D721Med (cell line): ENCODE results near the gene CUX1.
"Not testable (repeated sequence)": the region's sequence is repeated elsewhere in the genome, so short reads cannot be mapped to it uniquely, and the experiment has no call there.

Experiments
- DNase-seq: peaks from one replicate; pipeline ENCODE4 v3.0.0; 2011; ENCODE audit warnings: low spot score; ENCODE audit not compliant: insufficient read length
- FAIRE-seq: peaks from 2 replicates; lab custom pipeline; 2011; peaks lifted over from hg19 to GRCh38; lab: Jason Lieb, UNC
- CTCF ChIP-seq: IDR thresholded peaks from 2 replicates; pipeline ENCODE4 v1.5.1; 2012; ENCODE audit warnings: mild to moderate bottlenecking, control low read depth; ENCODE audit not compliant: insufficient read depth; ENCODE audit errors: missing control alignments

CUX1 gene

GRCh38 chr7:101927802-101928201, 110.4 kb downstream of the CUX1 start:
- DNase-seq (no peak), FAIRE-seq (no peak)
- no peak for TF ChIP-seq CTCF

DNA sequence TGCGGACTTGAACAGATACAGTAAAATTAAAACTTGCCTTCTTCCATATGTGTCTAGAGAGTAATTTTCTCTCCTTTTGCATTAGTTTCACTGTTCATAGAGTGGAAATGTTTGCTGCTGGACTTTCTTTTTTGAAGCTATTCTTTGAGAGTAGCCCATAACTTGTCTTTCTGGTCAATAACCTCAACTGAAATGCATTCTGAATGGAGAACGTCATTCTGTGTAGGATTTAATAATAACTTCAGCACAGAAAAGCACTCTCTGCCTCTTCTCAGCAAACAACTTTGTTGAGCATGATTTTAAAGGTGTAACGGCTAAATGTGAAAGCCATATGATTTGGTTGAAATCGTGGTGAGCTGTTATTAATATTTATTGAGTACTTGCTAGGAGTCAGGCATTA, 111.8 kb downstream of the CUX1 start:
- no peak for TF ChIP-seq CTCF
- no peak for FAIRE-seq
- DNase-seq, result no peak

DNA sequence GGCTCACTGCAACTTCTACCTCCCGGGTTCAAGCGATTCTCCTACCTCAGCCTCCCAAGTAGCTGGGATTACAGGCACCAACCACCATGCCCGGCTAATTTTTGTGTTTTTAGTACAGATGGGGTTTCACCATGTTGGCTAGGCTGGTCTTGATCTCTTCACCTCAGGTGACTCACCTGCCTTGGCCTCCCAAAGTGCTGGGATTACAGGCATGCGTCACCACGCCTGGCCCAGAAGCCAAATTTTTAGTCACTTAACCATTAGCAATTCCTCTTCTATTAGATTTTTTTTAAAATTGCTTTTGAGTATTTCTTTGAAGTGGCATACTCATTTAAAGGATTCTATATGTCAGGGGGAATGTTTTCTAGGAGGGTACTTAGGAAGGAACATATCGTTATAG, 112.5 kb downstream of the CUX1 start:
- not testable (repeated sequence) for FAIRE-seq

GRCh38 chr7:101932083-101932482, 114.7 kb downstream of the CUX1 start:
- TF ChIP-seq CTCF, result no peak
- FAIRE-seq (no peak), DNase-seq (no peak)

More for the DNA sequence above, 112.5 kb downstream of the CUX1 start:
- DNase-seq, result not testable (repeated sequence)

GRCh38 chr7:101933028-101933427, 115.6 kb downstream of the CUX1 start:
- FAIRE-seq (no peak), DNase-seq (no peak)
- no peak for TF ChIP-seq CTCF

- FAIRE-seq, result no peak
- DNase-seq, result no peak
- TF ChIP-seq CTCF, result no peak
These were observed 116.3 kb downstream of the CUX1 start for GRCh38 chr7:101933688-101934121.

DNA sequence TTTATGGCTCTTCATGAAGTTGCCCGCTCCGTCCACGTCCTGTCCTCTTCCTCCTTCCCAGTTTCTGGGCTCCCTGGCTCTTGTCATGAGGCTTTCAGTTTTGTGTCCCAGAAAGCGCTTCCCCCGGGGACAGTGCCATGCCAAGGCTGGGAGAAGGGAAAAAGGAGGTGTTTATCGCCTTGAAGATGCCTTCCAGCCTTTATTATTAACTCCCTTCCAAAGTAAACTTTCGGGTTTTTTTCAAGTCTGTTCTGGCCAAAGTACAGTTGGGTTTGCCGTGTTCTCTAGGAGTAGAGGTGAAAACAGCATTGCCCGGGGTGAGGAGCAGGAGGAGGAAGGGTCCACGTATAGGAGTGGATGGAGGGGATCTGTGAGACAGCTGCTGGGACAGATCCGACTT, 117.2 kb downstream of the CUX1 start:
- FAIRE-seq (no peak), DNase-seq (no peak)
- no peak for TF ChIP-seq CTCF
